GM13976 (cell line): ENCODE results near the gene MRPL9.

Experiments
- DNase-seq: peaks from one replicate; pipeline ENCODE4 v3.0.0; 2012; ENCODE audit warnings: low spot score
- CTCF ChIP-seq: IDR thresholded peaks from 2 replicates; pipeline ENCODE4 v1.5.1; 2012; ENCODE audit warnings: borderline replicate concordance, mild to moderate bottlenecking; ENCODE audit not compliant: insufficient read depth; ENCODE audit errors: extremely low read depth, missing control alignments, control extremely low read depth
- in situ Hi-C: fragments of 300-500 bp; cut with MboI; formaldehyde crosslinking; loops from one replicate; pipeline ENCODE4 v1.12.0; 2022; ENCODE audit warnings: low sequenced_read_pairs, mixed read lengths, inconsistent platforms; ENCODE audit not compliant: unreplicated experiment

Gene MRPL9

GRCh38 chr1:151720974-151721787 is 42.1 kb downstream of the MRPL9 start, which contains the start of gene RIIAD1:
TSS of gene RIIAD1 (plus strand) at chr1:151721522. CDS start at chr1:151721537, 15 bp downstream.
- DNase-seq = peak; percentile 93
- no peak for TF ChIP-seq CTCF
- in situ Hi-C loops = no loop called here

- in situ Hi-C loops = no loop called here
- peak; percentile 72 for DNase-seq
- TF ChIP-seq CTCF = no peak
Observed at GRCh38 chr1:151720554-151720953, 42.7 kb downstream of the MRPL9 start.

GRCh38 chr1:151720125-151720524 is 43.2 kb downstream of the MRPL9 start:
- no peak for TF ChIP-seq CTCF
- in situ Hi-C loops = no loop called here
- no peak for DNase-seq

- DNase-seq = no peak
- in situ Hi-C loops = no loop called here
- no peak for TF ChIP-seq CTCF
Observed at GRCh38 chr1:151718666-151719065, 44.6 kb downstream of the MRPL9 start.

- in situ Hi-C loops = no loop called here
- no peak for DNase-seq
Observed at GRCh38 chr1:151718011-151718431, 45.3 kb downstream of the MRPL9 start.

More at GRCh38 chr1:151718011-151718431, 45.3 kb downstream of the MRPL9 start:
- TF ChIP-seq CTCF = no peak
